Smooth muscle cell of the coronary artery (primary cell): ENCODE data around the gene ISY1. TPM values are rescaled to one million over a fixed set of nuclear protein-coding genes. Genes with fewer than 3 reads are reported as not detected.

Experiments
- total RNA-seq: library from RNA; depleted of rRNA; stranded (reverse); fragments of >200 nt; gene quantifications from 2 replicates; pipeline ENCODE4 v1.2.3, GENCODE V29; 2014; ENCODE audit warnings: low replicate concordance

Gene ISY1
- total RNA-seq, result 33.5 and 41.3 TPM in 2 replicates

GRCh38 chr3:129160891-129161859 lies at the start of gene ISY1:
Gene ISY1, minus strand, starts transcription at chr3:129161063. Its CDS starts 88 bp downstream, at chr3:129160975.

GRCh38 chr3:129183569-129184395 lies 22.9 kb upstream of the ISY1 start, which contains the start of gene CNBP:
Gene CNBP, minus strand, starts transcription at chr3:129183896. Its CDS starts 12,139 bp downstream, at chr3:129171757.

GRCh38 chr3:129121792-129122411 lies 39.0 kb downstream of the ISY1 start, which contains the start of gene RAB43:
Gene RAB43, minus strand, starts transcription at chr3:129121804. Its CDS starts 315 bp downstream, at chr3:129121489.

Other genes starting within 250 kb of the ISY1 start
- not detected in 2 replicates for gene CFAP92, start 167.0 kb downstream of the ISY1 start, total RNA-seq
- under 0.01 TPM in 1 of 2 replicates, not detected in the other for gene EFCC1, start 159.8 kb downstream of the ISY1 start, total RNA-seq
- not detected in 2 replicates for gene GP9, start 100.3 kb downstream of the ISY1 start, total RNA-seq
- gene RAB43, start 39.3 kb downstream of the ISY1 start, total RNA-seq, result 8.3 and 15.2 TPM in 2 replicates
- 198 and 241 TPM in 2 replicates for gene CNBP, start 22.8 kb upstream of the ISY1 start, total RNA-seq
- gene COPG1, start 88.5 kb upstream of the ISY1 start, total RNA-seq, result 473 and 490 TPM in 2 replicates
- 9.8 and 19.8 TPM in 2 replicates for gene HMCES, start 117.8 kb upstream of the ISY1 start, total RNA-seq